PC-3 (cell line): Measurements from ENCODE around the gene FOXD2. TPM values are rescaled to one million over a fixed set of nuclear protein-coding genes. Genes with fewer than 3 reads are reported as not detected.

Source experiments
- ATAC-seq: fragments of 200-7000 bp; cut with Tn5 transposase; 2 replicates; pipeline ENCODE4 v1.9.1; 2020; ENCODE audit warnings: mild to moderate bottlenecking, moderate library complexity
- BruUV-seq: library from RNA; stranded (reverse); fragments of 400-500 nt; replicated peaks from 2 replicates; lab custom pipeline; 2021; lab: Mats Ljungman, UMichigan
- CTCF ChIA-PET: fragments of 300-600 bp; sonication (Branson Sonifier 250); formaldehyde crosslinking; loops from one replicate; lab custom pipeline; 2022; ENCODE audit warnings: antibody characterized with exemption; lab: Charles Lee
- POLR2A ChIA-PET: fragments of 300-600 bp; sonication (Branson Sonifier 250); formaldehyde crosslinking; loops from one replicate; lab custom pipeline; 2022; ENCODE audit warnings: antibody characterized with exemption; ENCODE audit not compliant: unreplicated experiment; lab: Charles Lee
- DNase-seq: peaks from one replicate; pipeline ENCODE4 v3.0.0-alpha.2; 2015
- H2AFZ ChIP-seq: fragments of 300-600 bp; sonication (generic); 2 replicates; pipeline ENCODE4 v1.6.0; 2016; ENCODE audit warnings: antibody characterized with exemption, low read length
- H3F3A ChIP-seq: fragments of 300-600 bp; sonication (generic); one replicate; pipeline ENCODE4 v1.6.0; 2017; ENCODE audit warnings: antibody characterized with exemption, low read length, control low read depth, mild to moderate bottlenecking; ENCODE audit not compliant: unreplicated experiment
- H3K27ac ChIP-seq: fragments of 300-600 bp; sonication (generic); 2 replicates; pipeline ENCODE4 v1.5.1; 2016; ENCODE audit warnings: mild to moderate bottlenecking, low read length
- H3K27me3 ChIP-seq: fragments of 300-600 bp; sonication (generic); 2 replicates; pipeline ENCODE4 v1.6.1; 2016; ENCODE audit warnings: low read length, mixed read lengths
- H3K36me3 ChIP-seq: fragments of 300-600 bp; sonication (generic); 2 replicates; pipeline ENCODE4 v1.6.1; 2016; ENCODE audit warnings: low read depth, mixed run types, low read length, mixed read lengths
- H3K4me1 ChIP-seq: fragments of 300-600 bp; sonication (generic); 2 replicates; pipeline ENCODE4 v1.5.1; 2016; ENCODE audit warnings: low read length; ENCODE audit not compliant: insufficient read depth
- H3K4me2 ChIP-seq: fragments of 300-600 bp; sonication (generic); 2 replicates; pipeline ENCODE4 v1.6.0; 2016; ENCODE audit warnings: low read length
- H3K4me3 ChIP-seq: fragments of 300-600 bp; sonication (generic); 2 replicates; pipeline ENCODE4 v1.5.1; 2016; ENCODE audit warnings: mild to moderate bottlenecking, low read length, mixed read lengths
- H3K79me2 ChIP-seq: fragments of 300-600 bp; sonication (generic); 2 replicates; pipeline ENCODE4 v1.6.1; 2017; ENCODE audit warnings: low read length, mixed read lengths
- H3K9ac ChIP-seq: fragments of 300-600 bp; sonication (generic); 2 replicates; pipeline ENCODE4 v1.6.0; 2016; ENCODE audit warnings: mild to moderate bottlenecking, low read length
- H3K9me2 ChIP-seq: fragments of 300-600 bp; sonication (generic); replicated peaks from 2 replicates; pipeline ENCODE4 v1.6.1; 2016; ENCODE audit warnings: mixed run types, low read length, mixed read lengths
- H3K9me3 ChIP-seq: fragments of 300-600 bp; sonication (generic); 2 replicates; pipeline ENCODE4 v1.6.1; 2016; ENCODE audit warnings: low read length, mixed read lengths
- H4K20me1 ChIP-seq: fragments of 300-600 bp; sonication (generic); 2 replicates; pipeline ENCODE4 v1.6.1; 2016; ENCODE audit warnings: low read length, mixed read lengths
- CTCF ChIP-seq: fragments of 300-600 bp; sonication (generic); conservative IDR thresholded peaks from 2 replicates; pipeline ENCODE4 v1.5.1; 2017; ENCODE audit warnings: antibody characterized with exemption, low read depth, mild to moderate bottlenecking, low read length
- EZH2 ChIP-seq: fragments of 300-600 bp; sonication (generic); IDR thresholded peaks from one replicate; pipeline ENCODE4 v1.6.1; 2017; ENCODE audit warnings: antibody characterized with exemption, mild to moderate bottlenecking, low read length; ENCODE audit not compliant: unreplicated experiment
- EZH2phosphoT487 ChIP-seq: fragments of 300-600 bp; sonication (generic); IDR thresholded peaks from 2 replicates; pipeline ENCODE4 v1.6.1; 2018; ENCODE audit warnings: mild to moderate bottlenecking, antibody characterized with exemption, low read length, borderline replicate concordance
- intact Hi-C: fragments of 100-400 bp; cut with micrococcal nuclease; formaldehyde crosslinking; loops from 2 replicates; pipeline ENCODE4 v1.9.0; 2023
- total RNA-seq: library from RNA; depleted of rRNA; stranded (reverse); fragments of >200 nt; gene quantifications from 2 replicates; pipeline ENCODE4 v1.2.3, GENCODE V29; 2014

FOXD2 gene
- total RNA-seq, 1 experiment from 2014 or later = 0.80 TPM

- Histone ChIP-seq H3K9me2 (no peaks in the 10 kb centered on the region), H3K9ac (no peak overlapping the region), H3K27ac (no peak overlapping the region), H3K36me3 (no peaks in the 10 kb centered on the region), H3K27me3 (peaks cover 38% of the 10 kb centered on the region), H3F3A (no peaks in the 10 kb centered on the region), H4K20me1 (no peaks in the 10 kb centered on the region), H3K4me2 (no peak overlapping the region), H3K9me3 (no peaks in the 10 kb centered on the region), H2AFZ (no peak overlapping the region), H3K79me2 (no peaks in the 10 kb centered on the region), H3K4me3 (no peak overlapping the region), H3K4me1 (no peaks in the 10 kb centered on the region)
- CTCF ChIA-PET = interaction anchor here (0.9 kb wide), 1 partner anchor 11 kb away, joined by 4 read pairs; the partner anchor contains the start of gene FOXD2
- DNase-seq (no peak), ATAC-seq (no peak)
- BruUV-seq = no TSS peak
- TF ChIP-seq CTCF (no peak), EZH2phosphoT487 (no peak), EZH2 (no peak)
- POLR2A ChIA-PET = no interaction called here
- intact Hi-C loops = no loop called here
Observed at GRCh38 chr1:47448462-47449222, 10.8 kb downstream of the FOXD2 start.

DNA sequence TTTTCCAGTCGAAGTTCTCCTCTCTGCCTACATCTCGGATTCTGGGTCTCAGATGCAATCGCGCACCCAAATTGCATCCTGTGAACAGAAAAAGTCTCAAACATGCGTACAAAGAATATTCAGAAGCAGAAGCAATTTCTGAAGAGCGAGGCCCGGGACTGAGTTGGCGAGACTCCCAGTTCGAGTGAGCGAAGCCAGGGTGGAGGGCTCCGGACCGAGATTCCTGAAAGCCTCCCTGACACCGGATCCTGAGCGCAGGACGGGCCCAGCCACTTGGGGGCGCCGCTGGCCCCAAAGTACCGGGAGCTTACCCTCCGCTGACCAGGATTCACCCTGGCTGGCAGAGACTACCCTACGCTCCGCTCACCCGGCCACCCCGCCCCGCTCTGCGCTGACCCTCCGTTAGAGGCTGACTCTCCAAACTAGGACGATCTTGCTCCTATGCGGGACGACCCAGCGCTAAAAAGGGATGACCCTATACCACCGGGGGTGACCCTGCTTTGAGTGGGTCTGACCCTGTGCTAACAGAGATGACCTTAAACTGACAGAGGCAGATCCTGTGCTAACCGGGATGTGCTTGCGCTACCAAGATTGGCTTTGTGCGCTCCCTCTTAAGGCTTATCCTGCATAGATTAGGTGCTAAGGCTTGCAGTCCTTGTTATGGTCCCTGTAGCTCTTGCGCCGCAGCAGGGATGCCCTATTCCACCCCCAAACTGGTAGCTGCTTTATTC is 12.1 kb downstream of the FOXD2 start:
- BruUV-seq = no TSS peak

More for the DNA sequence above, 12.1 kb downstream of the FOXD2 start:
- H3K36me3 ChIP-seq = no peaks in the 10 kb centered on the region
- H3K27me3 ChIP-seq = peaks cover 38% of the 10 kb centered on the region
- H3K4me1 ChIP-seq = no peaks in the 10 kb centered on the region
- no peaks in the 10 kb centered on the region for H4K20me1 ChIP-seq
- H3K79me2 ChIP-seq = no peaks in the 10 kb centered on the region
- POLR2A ChIA-PET = no interaction called here
- H3K9me3 ChIP-seq = no peaks in the 10 kb centered on the region
- ATAC-seq (peak; percentile 70), DNase-seq (peak; percentile 43)
- no peak overlapping the region for H3K9ac ChIP-seq
- H3K4me2 ChIP-seq = no peak overlapping the region
- no peaks in the 10 kb centered on the region for H3F3A ChIP-seq
- H3K9me2 ChIP-seq = no peaks in the 10 kb centered on the region
- H3K27ac ChIP-seq = no peak overlapping the region
- CTCF ChIA-PET = no interaction called here
- intact Hi-C loops = no loop called here
- H2AFZ ChIP-seq = no peak overlapping the region
- TF ChIP-seq EZH2 (no peak), CTCF (peak; percentile 69)
- no peak overlapping the region for H3K4me3 ChIP-seq
